H1 (cell line): ENCODE measurements around the gene SLC2A11. TPM values are rescaled to one million over a fixed set of nuclear protein-coding genes. Genes with fewer than 3 reads are reported as not detected.

Experiments used
- CTCF ChIA-PET: fragments of 300-600 bp; sonication (Branson Sonifier 250); formaldehyde crosslinking; loops from one replicate; lab custom pipeline; 2021; ENCODE audit not compliant: partially characterized antibody; lab: Charles Lee
- POLR2A ChIA-PET: fragments of 300-600 bp; sonication (Branson Sonifier 250); formaldehyde crosslinking; loops from one replicate; lab custom pipeline; 2021; ENCODE audit warnings: inconsistent platforms; ENCODE audit not compliant: partially characterized antibody; lab: Charles Lee
- DNase-seq, 2 experiments: peaks; one replicate each; pipeline versions ENCODE4 v3.0.0 to v3.0.0-alpha.2; 2010 to 2022; ENCODE audit warnings: low spot score in 2 of 2, low read depth in 1 of 2, mixed read lengths in 1 of 2
- FAIRE-seq: peaks from 2 replicates; lab custom pipeline; 2011; peaks lifted over from hg19 to GRCh38; lab: Jason Lieb, UNC
- H2AFZ ChIP-seq: 2 replicates; pipeline ENCODE4 v1.8.1; 2012; ENCODE audit warnings: low read length, inconsistent platforms
- H2AK5ac ChIP-seq: 2 replicates; pipeline ENCODE4 v1.6.1; 2013; ENCODE audit warnings: low read depth, low read length
- H2BK120ac ChIP-seq: replicated peaks from 2 replicates; pipeline ENCODE3; 2013; ENCODE audit warnings: low read depth, low read length, inconsistent platforms
- H2BK12ac ChIP-seq: 2 replicates; pipeline ENCODE4 v1.6.1; 2013; ENCODE audit warnings: low read depth, low read length
- H2BK15ac ChIP-seq: 2 replicates; pipeline ENCODE4 v1.6.1; 2013; ENCODE audit warnings: low read length
- H2BK20ac ChIP-seq: 2 replicates; pipeline ENCODE4 v1.6.1; 2013; ENCODE audit warnings: low read length
- H2BK5ac ChIP-seq: 2 replicates; pipeline ENCODE4 v1.6.1; 2013; ENCODE audit warnings: low read depth, low read length
- H3K14ac ChIP-seq: 2 replicates; pipeline ENCODE4 v1.6.1; 2013; ENCODE audit warnings: inconsistent platforms; ENCODE audit not compliant: insufficient read length
- H3K18ac ChIP-seq: 2 replicates; pipeline ENCODE4 v1.6.1; 2013; ENCODE audit warnings: low read length; ENCODE audit errors: extremely low read depth
- H3K23ac ChIP-seq: 2 replicates; pipeline ENCODE4 v1.6.1; 2013; ENCODE audit warnings: inconsistent platforms; ENCODE audit not compliant: insufficient read length
- H3K23me2 ChIP-seq: 2 replicates; pipeline ENCODE4 v1.6.1; 2013; ENCODE audit warnings: low read depth, low read length
- H3K27ac ChIP-seq: 2 replicates; pipeline ENCODE4 v1.6.1; 2011; ENCODE audit warnings: low read depth, low read length, inconsistent platforms
- H3K27me3 ChIP-seq, 4 experiments: replicated peaks in 1 of 4; 1 replicate in 1 of 4; 2 replicates in 3 of 4; pipeline versions ENCODE4 v1.6.1 to v1.8.1; 2011 to 2013; ENCODE audit warnings: low read length in 3 of 4, mild to moderate bottlenecking in 3 of 4, inconsistent platforms in 2 of 4, mixed read lengths in 2 of 4, moderate library complexity in 1 of 4; ENCODE audit not compliant: control insufficient read depth in 3 of 4, insufficient read depth in 3 of 4; ENCODE audit errors: extremely low read depth in 1 of 4
- H3K36me3 ChIP-seq, 4 experiments: 2 replicates each; pipeline versions ENCODE4 v1.6.1 to v1.8.1; 2011 to 2013; ENCODE audit warnings: mild to moderate bottlenecking in 4 of 4, low read length in 3 of 4, moderate library complexity in 2 of 4, control low read depth in 1 of 4, inconsistent platforms in 1 of 4; ENCODE audit not compliant: insufficient read depth in 4 of 4, control insufficient read depth in 2 of 4
- H3K4ac ChIP-seq: replicated peaks from 2 replicates; pipeline ENCODE3; 2013; ENCODE audit warnings: low read length, low read depth, mixed read lengths, inconsistent platforms; ENCODE audit not compliant: insufficient read length
- H3K4me1 ChIP-seq, 4 experiments: replicated peaks in 1 of 4; 1 replicate in 1 of 4; 2 replicates in 3 of 4; pipeline versions ENCODE4 v1.6.1 to v1.8.1; 2011 to 2013; ENCODE audit warnings: low read length in 3 of 4, inconsistent platforms in 2 of 4, mixed read lengths in 1 of 4; ENCODE audit not compliant: insufficient read depth in 4 of 4, control insufficient read depth in 3 of 4
- H3K4me2 ChIP-seq, 2 experiments: 2 replicates each; pipeline versions ENCODE4 v1.6.1 to v1.8.1; 2011 to 2013; ENCODE audit warnings: low read depth in 2 of 2, low read length in 2 of 2, control low read depth in 1 of 2, inconsistent platforms in 1 of 2, mild to moderate bottlenecking in 1 of 2; ENCODE audit not compliant: insufficient read depth in 1 of 2
- H3K4me3 ChIP-seq, 4 experiments: fragments of 200-600, 300-600 bp in 1 of 4; sonication (generic), shearing (Covaris generic), sonication (Bioruptor Twin) in 1 of 4; 2 replicates each; pipeline versions ENCODE4 v1.5.1 to v1.8.1; 2011 to 2016; ENCODE audit warnings: low read length in 4 of 4, low read depth in 3 of 4, control low read depth in 2 of 4, inconsistent platforms in 2 of 4, mild to moderate bottlenecking in 2 of 4, mixed read lengths in 1 of 4, moderate library complexity in 1 of 4; ENCODE audit not compliant: insufficient read depth in 2 of 4; ENCODE audit errors: extremely low read depth in 1 of 4
- H3K56ac ChIP-seq: replicated peaks from 2 replicates; pipeline ENCODE3; 2013; ENCODE audit warnings: low read depth, mild to moderate bottlenecking, mixed read lengths, low read length, inconsistent platforms; ENCODE audit not compliant: insufficient read length
- H3K79me1 ChIP-seq: 2 replicates; pipeline ENCODE4 v1.6.1; 2013; ENCODE audit warnings: low read depth, low read length, control low read depth
- H3K79me2 ChIP-seq, 2 experiments: 2 replicates each; pipeline versions ENCODE4 v1.6.1 to v1.8.1; 2012 to 2013; ENCODE audit warnings: low read length in 2 of 2, mild to moderate bottlenecking in 2 of 2, inconsistent platforms in 1 of 2; ENCODE audit not compliant: insufficient read depth in 2 of 2, control insufficient read depth in 1 of 2
- H3K9ac ChIP-seq, 4 experiments: replicated peaks in 1 of 4; 1 replicate in 1 of 4; 2 replicates in 3 of 4; pipeline versions ENCODE4 v1.6.1 to v1.8.1; 2011 to 2013; ENCODE audit warnings: low read depth in 3 of 4, low read length in 3 of 4, control low read depth in 2 of 4, mild to moderate bottlenecking in 2 of 4, moderate library complexity in 2 of 4, inconsistent platforms in 1 of 4; ENCODE audit errors: extremely low read depth in 1 of 4
- H3K9me3 ChIP-seq, 2 experiments: 2 replicates each; pipeline versions ENCODE4 v1.6.1 to v1.8.1; 2012 to 2013; ENCODE audit warnings: mild to moderate bottlenecking in 2 of 2, moderate library complexity in 2 of 2, control low read depth in 1 of 2, inconsistent platforms in 1 of 2, low read depth in 1 of 2, low read length in 1 of 2, mixed read lengths in 1 of 2; ENCODE audit not compliant: insufficient read depth in 2 of 2
- H4K20me1 ChIP-seq, 2 experiments: replicated peaks in 1 of 2; 2 replicates each; pipeline versions ENCODE3 to v1.8.1; 2011 to 2013; ENCODE audit warnings: inconsistent platforms in 2 of 2, low read length in 2 of 2, mild to moderate bottlenecking in 1 of 2; ENCODE audit not compliant: insufficient read depth in 2 of 2, control insufficient read depth in 1 of 2
- H4K5ac ChIP-seq: 2 replicates; pipeline ENCODE4 v1.6.1; 2013; ENCODE audit warnings: low read length, low read depth, mixed read lengths, inconsistent platforms; ENCODE audit not compliant: insufficient read length
- H4K8ac ChIP-seq: 2 replicates; pipeline ENCODE4 v1.8.0; 2013; ENCODE audit warnings: mild to moderate bottlenecking, moderate library complexity, low read length, inconsistent platforms; ENCODE audit not compliant: insufficient read depth; ENCODE audit errors: extremely low read depth
- H4K91ac ChIP-seq: replicated peaks from 2 replicates; pipeline ENCODE3; 2013; ENCODE audit warnings: low read length, mixed read lengths, inconsistent platforms; ENCODE audit not compliant: insufficient read length
- BACH1 ChIP-seq: IDR thresholded peaks from 2 replicates; pipeline ENCODE4 v1.6.1; 2012; ENCODE audit warnings: low read length, improper control_type of control experiment
- CHD1 ChIP-seq: IDR thresholded peaks from 2 replicates; pipeline ENCODE4 v1.6.1; 2012; ENCODE audit warnings: low read depth, low read length, improper control_type of control experiment
- HDAC6 ChIP-seq: IDR thresholded peaks from one replicate; pipeline ENCODE4 v1.7.1; 2012; ENCODE audit warnings: low read depth, mild to moderate bottlenecking, inconsistent platforms, low read length, moderate library complexity
- JUND ChIP-seq: IDR thresholded peaks from 2 replicates; pipeline ENCODE4 v1.6.1; 2011; ENCODE audit warnings: mild to moderate bottlenecking, improper control_type of control experiment, low read length
- PHF8 ChIP-seq: fragments of 200-600 bp; sonication (generic); conservative IDR thresholded peaks from 2 replicates; pipeline ENCODE4 v1.7.1; 2012; ENCODE audit warnings: low read depth, mild to moderate bottlenecking, inconsistent platforms, low read length, moderate library complexity
- POLR2A ChIP-seq, 2 experiments: IDR thresholded peaks; 1 replicate in 1 of 2; 2 replicates in 1 of 2; pipeline ENCODE4 v1.6.1; 2011; ENCODE audit warnings: low read depth in 2 of 2, low read length in 2 of 2, mild to moderate bottlenecking in 2 of 2; ENCODE audit errors: control extremely low read depth in 1 of 2
- POLR2AphosphoS5 ChIP-seq: IDR thresholded peaks from 2 replicates; pipeline ENCODE4 v1.6.1; 2011; ENCODE audit warnings: low read depth, low read length
- SAP30 ChIP-seq: fragments of 300-600 bp; sonication (generic); IDR thresholded peaks from 2 replicates; pipeline ENCODE4 v1.7.1; 2012; ENCODE audit warnings: low read length, moderate library complexity, mild to moderate bottlenecking, inconsistent platforms; ENCODE audit not compliant: insufficient read depth, insufficient replicate concordance
- WGBS, 2 experiments: shearing (Covaris generic) in 1 of 2; methylation state at CpG; one replicate each; pipeline versions ENCODE4 v1.1.6 to v1.1.7; 2013 to 2015; ENCODE audit warnings: low lambda C conversion rate in 2 of 2, mixed read lengths in 2 of 2, inconsistent platforms in 1 of 2, low coverage in 1 of 2, missing lambda C conversion rate in 1 of 2; ENCODE audit not compliant: insufficient replicate concordance in 2 of 2, insufficient coverage in 1 of 2, insufficient read length in 1 of 2; ENCODE audit errors: extremely low coverage in 1 of 2, missing lambda C conversion rate in 1 of 2; 5-methylcytosine and 5-hydroxymethylcytosine counted together
- polyA plus RNA-seq, 7 experiments: library from polyadenylated mRNA; depleted of rRNA in 3 of 7; stranded (reverse) in 5 of 7; unstranded in 2 of 7; fragments of >200 nt in 5 of 7; fragments of 200-250 nt in 2 of 7; gene quantifications; 1 replicate in 5 of 7; 2 replicates in 1 of 7; 4 replicates in 1 of 7; pipeline versions ENCODE4 v1.2.1 to v1.2.3, GENCODE V29; 2011 to 2013; ENCODE audit warnings: missing spikeins in 2 of 7, mixed read lengths in 2 of 7
- total RNA-seq: library from RNA; stranded (reverse); fragmentation: NEBNext Ultra II Directional; extraction: Animal tissue kit (Norgen Biotek cat#: 25700); gene quantifications from 2 replicates; pipeline ENCODE4 v1.2.1, GENCODE V29; 2021

SLC2A11 gene
- total and polyA plus RNA-seq, 2 of the 8 experiments (the other 6 are each of a cell fraction or from before 2014, with no cell fraction given) = 10.7 to 12.5 TPM

DNA sequence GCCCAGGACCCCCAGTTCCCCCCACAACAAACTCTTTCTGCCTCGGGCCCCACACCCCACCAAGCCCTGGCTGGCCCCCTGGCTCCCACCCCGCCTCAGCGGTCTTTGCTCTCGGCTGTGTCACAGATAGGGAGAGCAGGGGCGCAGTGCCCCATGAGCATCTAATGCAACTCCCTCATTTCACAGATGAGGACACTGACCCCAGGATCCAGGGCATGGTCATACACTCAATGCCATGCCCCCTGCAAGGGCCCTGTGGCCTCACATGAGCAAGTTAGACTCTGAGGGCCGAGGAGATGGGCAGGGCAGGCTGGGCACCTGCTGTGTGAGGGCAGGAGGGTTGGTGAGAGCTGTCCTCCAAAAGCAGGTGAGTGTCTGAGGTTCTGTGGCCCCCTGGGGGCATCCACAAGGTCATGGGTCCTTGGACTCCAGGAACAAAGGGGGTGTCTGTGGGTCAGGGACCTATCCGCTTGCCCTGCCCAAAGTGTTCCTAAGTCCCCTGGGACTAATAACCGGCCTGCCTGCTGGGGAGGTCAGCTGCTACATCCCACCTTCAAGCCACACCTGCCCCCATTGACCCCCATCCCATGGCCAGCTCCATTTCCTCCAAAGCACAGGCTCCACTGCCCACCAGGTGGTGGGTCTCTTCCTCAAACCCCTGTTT is 39.0 kb downstream of the SLC2A11 start:
- Histone ChIP-seq H3K9me3 (peaks cover 7 to 9% of the 10 kb centered on the region in 2 experiments; a peak in 2 of 4 replicates), H3K27ac (no peak overlapping the region), H4K8ac (peak overlapping the region; percentile 5), H3K14ac (no peak overlapping the region), H2BK15ac (no peak overlapping the region), H3K9ac (no peak overlapping the region), H2AFZ (no peak overlapping the region), H3K79me1 (no peaks in the 10 kb centered on the region; the same call in none of the 2 replicates), H2AK5ac (no peak overlapping the region), H3K4me2 (no peak overlapping the region; a peak in 1 of 4 replicates), H4K20me1 (peaks cover 5 to 11% of the 10 kb centered on the region in 2 experiments), H3K27me3 (no peaks in the 10 kb centered on the region; a peak in 1 of 7 replicates), H3K23ac (no peak overlapping the region), H3K56ac (no peak overlapping the region), H3K36me3 (peaks cover 14 to 20% (median 18%) of the 10 kb centered on the region in 4 experiments), H3K18ac (no peak overlapping the region), H2BK12ac (no peak overlapping the region), H2BK20ac (no peak overlapping the region), H4K5ac (no peak overlapping the region), H3K23me2 (peaks cover 6% of the 10 kb centered on the region), H3K4me1 (peaks cover 9 to 34% (median 15%) of the 10 kb centered on the region in 4 experiments), H3K79me2 (peaks cover 0 to 7% of the 10 kb centered on the region in 2 experiments; a peak in 1 of 4 replicates), H2BK5ac (no peak overlapping the region), H2BK120ac (no peak overlapping the region), H4K91ac (no peak overlapping the region), H3K4me3 (no peak overlapping the region), H3K4ac (no peak overlapping the region)
- no peak for DNase-seq
- 88% methylated on average over 8 of the region's 8 CpGs; no CpG with 5 or more reads in 1 of the 2 experiments for WGBS, 2 experiments
- no peak; the same call in 1 of the 2 replicates for TF ChIP-seq POLR2AphosphoS5
- no peak for TF ChIP-seq HDAC6
- TF ChIP-seq SAP30 = no peak
- no peak for TF ChIP-seq JUND
- TF ChIP-seq PHF8 = no peak
- TF ChIP-seq CHD1 = no peak
- TF ChIP-seq POLR2A (IDR thresholded peaks at IDR 0.05; ENCODE audit: control extremely low read depth in 1 of 2, low read depth in 2 of 2, low read length in 2 of 2) = peak in 1 of 2 experiments; percentile 67; a peak in 1 of 3 replicates
- TF ChIP-seq BACH1 = no peak
- FAIRE-seq = no peak
- ChIA-PET CTCF (interaction anchor here (1.3 to 2.0 kb wide), 4 partner anchors 13 to 60 kb away, joined by 3 to 13 read pairs (median 5); no protein-coding TSS in a partner anchor), POLR2A (interaction anchor here (0.7 to 1.8 kb wide), 5 partner anchors 9 to 74 kb away, joined by 3 to 15 read pairs (median 5); no protein-coding TSS in a partner anchor)
